ENCODE measurements around the gene SH2D7.

Gene SH2D7

DNA sequence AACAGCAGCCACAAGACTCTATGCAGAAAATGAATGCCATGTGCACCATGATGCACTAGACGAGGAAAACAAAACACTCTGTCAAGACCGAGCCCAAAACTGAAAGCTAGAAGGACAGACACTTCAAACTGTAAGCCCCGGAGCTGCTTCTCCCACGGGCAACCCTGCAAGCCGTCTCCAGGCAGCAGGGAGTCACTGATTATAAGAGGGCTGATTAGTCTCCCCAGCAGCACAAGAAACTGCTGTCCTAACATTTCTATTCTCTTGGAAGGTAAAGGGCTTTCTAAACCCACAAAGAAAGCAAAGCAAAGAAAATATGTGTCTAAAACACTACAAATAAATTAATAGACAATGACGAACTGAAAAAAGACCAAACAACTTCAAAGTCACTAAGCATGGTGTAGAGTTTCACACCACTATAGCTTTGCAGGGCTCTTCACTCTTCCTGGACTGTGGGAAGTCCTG lies 30.4 kb upstream of the SH2D7 start:
- DNase-seq, result no peak

DNA sequence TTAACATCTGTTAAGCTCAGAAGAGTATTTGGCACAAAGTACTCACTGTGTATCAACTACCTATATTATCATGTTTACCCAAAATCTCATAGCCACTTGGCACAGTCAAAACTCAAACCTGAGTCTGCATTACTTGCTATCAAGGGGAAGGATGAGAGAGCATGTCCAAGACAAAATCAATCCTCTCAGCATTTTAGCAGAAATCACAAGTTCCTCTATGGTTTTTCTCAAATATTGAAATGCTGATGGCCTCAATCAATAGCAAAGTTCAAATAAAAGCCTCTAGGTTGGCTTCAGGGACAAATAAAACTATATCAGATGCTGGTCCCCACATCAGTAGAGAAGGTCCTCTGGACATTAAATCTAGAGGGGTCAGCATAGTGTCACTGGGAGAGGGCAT lies 29.1 kb upstream of the SH2D7 start:
- no peak for DNase-seq

DNA sequence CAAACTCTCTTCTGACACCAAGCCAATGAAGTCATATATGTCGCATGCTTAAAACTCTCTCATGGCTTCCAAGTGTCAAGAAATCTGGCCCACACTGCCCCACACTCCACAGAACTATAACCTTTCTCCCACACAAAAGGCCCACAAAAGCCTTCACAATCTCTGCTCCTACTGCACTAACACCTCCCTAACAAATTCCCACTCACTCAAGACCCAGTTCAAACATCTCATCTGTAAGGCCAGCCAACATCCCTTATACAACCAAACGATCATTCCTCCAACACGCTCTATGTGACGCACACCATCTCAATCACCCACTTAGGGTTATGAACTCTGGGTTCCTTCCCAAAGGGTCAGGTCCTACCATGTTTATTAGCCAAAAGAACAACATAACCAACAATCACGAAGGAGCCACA lies 28.4 kb upstream of the SH2D7 start:
- DNase-seq, result no peak

DNA sequence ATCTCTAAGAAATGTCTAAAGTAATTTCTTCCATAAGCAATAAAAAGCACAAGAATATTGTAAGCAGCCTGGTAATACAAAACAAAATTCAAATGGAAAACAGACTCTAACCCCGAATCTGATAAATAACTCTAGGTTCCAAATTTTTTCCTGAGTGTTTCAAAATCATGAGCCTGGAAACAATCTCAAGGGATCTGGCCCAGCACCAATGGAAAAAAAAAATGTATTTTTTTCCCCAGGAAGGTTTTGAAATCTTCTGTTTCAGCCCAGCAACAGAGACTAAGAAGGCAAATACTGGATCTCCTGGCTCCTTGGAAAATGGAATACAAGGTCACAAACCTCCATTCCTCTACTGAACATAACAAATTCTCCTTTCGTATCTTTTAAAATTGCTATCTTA lies 27.8 kb upstream of the SH2D7 start:
- DNase-seq, result no peak

DNA sequence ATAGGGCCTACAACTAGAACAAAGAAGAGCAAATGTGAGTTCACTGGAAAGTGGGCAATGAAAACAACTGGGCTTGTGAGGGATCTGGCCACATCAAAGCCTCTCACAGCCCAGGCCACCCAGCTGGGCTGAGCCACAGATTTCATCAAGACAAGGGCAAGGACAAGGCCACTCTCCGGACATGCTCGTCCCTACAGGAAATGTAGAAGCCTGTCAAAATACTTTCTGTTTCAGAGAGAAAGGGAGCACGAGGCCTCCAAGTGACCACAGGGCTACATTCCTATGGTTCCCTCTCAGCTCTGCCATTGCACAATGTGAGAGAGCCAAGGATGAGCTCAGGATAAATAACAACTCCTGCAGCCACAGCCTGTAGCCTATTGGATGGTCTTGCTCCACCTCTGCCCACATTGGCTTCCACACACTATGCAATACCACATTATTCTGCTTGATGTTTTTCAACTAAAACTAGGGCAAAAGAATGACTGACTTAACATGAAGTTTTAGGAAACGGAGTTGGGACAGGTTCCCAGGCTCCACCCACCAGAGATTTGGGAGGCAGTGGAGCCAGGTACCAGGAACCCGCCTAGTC lies 27.0 kb upstream of the SH2D7 start:
- DNase-seq, result no peak

DNA sequence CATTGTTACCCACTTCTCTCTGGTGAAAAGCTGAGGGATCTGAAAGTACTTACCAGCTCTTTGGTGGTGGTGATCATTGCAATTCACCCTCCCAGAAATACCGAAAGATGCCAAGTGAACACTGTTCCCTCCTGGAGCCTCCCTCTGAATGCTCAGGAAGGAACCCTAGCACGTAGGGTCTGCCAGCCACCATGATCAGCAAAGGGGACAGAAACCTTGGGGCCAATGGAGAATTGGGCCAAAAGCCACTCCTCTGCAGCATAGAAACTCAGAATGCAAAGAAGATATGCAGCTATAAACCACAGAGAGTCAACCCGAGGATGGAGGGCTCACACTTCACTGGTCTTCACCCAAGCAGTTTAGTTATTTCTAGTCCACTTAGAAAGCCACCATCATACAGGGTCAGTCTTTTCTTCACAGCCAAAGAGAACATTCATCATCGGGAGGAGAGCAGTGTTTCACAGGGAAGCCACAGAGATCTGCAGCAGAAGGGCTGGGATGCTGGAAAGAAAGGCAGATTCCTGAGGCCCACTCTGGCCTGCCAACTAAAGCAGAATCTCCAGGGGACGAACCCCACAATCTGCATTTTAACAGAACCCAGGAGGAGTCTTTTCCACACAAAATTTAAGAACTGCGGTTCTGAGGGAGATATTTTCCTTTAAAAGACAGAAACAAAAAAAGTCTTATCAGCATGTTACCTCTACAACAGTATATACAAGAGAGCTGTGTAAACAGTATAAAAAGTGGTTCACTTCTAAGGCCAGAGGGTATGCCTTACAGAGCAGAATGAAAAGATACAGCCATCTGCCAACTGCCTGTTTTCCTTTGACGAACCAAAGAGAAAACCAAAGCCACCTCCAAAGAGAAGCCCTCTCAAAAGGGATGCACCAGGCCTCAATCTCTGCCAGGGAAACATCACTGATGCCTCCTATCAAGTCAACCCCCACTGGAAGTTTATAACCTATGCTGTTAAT lies 26.1 kb upstream of the SH2D7 start:
- no peak for DNase-seq

DNA sequence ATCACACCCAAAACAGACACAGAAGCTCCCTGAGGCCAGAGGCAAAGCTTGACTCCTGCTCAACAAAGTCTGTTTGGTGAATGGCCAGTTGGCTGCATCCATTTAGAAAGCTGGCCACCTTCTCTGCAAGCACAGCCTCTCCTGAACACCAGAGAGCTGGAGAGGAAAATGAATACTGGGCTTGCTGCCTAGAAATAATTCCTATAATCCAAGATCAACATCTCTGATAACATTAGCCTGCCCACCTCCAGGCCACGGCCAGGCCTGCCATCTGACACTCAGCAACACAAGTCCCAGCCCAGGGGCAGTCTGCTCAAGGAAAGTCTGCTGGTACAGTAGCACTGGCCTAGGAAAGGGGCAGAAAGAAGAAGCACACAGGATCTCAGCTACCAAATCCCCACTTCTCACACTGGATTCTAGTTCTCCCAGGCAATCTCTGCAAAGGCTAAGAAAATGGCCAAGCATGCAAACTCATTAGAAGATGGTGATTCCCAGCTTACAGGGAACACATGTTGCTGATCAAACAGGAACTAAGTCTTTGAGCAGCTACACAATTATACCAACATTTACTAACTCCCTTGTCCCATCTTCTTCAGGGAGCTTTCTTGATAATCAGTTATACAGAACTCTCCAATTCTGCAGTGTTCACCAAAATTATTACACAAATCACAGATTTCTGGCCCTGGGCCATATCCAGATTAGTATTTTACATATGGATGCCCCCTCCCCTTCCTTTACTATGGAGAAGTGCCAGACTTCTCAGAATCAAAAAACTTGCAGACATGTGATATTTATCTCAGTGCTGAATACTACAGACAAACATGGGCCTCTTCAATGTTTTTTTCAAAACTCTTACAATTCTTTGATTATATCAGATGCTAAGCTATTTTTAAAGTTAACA lies 24.8 kb upstream of the SH2D7 start:
- DNase-seq, result no peak

DNA sequence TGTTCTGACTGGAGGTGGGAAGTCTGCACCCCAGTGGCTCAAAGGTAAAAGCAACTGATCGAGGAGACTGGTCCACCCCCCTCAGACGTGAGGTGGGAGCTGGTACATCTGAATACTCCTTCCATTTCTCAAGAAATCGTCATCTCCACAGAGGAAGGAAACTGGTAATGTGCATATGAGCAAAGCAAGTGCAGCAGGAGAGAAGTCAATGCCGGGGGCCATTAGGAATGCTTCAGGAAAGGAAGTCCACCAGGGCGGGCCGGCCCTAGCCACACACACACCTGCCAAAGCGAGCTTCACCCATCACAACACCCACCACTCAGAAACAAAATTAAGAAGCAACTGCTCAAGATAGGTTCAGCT lies 23.3 kb upstream of the SH2D7 start:
- no peak for DNase-seq

DNA sequence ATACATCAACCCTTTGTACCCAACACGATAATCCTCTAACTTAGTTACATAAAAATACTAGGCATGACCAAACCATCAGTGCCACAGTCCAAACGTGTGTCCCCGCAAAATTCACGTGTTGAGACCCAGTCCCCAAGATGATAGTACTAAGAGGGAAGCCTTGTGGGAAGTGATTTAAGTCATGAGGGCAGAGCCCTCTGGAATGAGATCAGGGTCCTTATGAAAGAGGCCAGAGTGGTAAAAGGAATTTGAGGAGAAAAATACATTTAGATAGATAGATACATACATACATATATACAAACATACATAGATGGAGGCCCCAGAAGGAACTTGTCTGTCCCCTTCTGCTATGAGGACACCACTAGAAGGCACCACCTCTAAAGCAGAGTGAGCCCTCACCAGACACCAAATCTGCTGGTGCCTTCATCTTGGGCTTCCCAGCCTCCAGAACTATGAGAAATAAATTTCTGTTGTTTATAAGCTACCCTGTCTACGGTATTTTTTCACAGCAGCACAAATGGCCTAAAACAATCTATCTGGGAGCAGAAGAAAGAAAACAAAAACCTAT lies 22.8 kb upstream of the SH2D7 start:
- DNase-seq, result no peak

DNA sequence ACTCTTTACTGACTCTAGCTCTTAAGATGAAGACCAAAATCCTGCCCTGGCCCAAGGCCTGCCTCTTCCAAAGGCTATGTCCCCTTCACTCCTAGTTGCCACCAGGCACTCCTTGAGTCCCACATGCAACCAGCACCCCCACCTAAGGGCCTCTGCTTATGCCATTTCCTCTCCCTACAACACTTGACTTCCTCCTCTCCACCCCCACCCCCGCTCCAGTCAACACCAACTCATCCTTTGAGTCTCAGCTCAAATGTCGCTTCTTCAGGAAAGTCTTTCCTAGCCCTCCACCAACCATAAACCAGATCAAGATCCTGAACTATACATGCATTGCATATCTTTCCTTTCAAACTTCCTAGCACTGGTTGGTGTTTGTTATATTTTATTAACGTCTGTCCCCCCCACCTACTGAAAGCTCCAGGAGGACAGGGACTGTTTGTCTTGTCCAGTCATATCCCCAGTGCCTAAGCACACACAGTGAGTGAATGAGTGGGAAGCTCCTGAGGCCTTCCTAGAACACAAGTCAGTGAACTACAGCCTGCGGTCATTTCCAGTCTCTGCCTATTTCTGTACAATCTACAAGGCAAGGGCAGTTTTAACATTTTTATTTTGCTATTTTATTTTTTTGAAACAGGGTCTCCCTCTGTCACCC lies 22.2 kb upstream of the SH2D7 start:
- DNase-seq, result no peak

DNA sequence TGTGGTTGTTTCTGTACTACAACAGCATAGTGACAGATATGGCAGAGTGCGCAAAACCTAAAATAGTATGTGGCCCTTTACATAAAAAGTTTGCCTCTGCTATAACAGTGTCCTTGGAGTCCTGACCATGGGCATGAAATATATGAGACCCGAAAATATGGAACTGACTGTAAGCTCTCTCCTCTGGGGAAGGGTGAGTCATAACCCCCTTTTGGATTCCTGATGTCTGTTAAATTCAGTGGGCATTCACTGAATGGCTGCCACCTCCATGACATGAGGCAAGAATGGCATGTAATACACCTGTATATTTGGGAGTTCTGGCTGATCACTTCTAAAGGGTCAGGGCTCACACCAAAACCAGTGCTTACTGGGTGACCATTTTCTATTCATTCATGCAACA lies 21.0 kb upstream of the SH2D7 start:
- no peak for DNase-seq

DNA sequence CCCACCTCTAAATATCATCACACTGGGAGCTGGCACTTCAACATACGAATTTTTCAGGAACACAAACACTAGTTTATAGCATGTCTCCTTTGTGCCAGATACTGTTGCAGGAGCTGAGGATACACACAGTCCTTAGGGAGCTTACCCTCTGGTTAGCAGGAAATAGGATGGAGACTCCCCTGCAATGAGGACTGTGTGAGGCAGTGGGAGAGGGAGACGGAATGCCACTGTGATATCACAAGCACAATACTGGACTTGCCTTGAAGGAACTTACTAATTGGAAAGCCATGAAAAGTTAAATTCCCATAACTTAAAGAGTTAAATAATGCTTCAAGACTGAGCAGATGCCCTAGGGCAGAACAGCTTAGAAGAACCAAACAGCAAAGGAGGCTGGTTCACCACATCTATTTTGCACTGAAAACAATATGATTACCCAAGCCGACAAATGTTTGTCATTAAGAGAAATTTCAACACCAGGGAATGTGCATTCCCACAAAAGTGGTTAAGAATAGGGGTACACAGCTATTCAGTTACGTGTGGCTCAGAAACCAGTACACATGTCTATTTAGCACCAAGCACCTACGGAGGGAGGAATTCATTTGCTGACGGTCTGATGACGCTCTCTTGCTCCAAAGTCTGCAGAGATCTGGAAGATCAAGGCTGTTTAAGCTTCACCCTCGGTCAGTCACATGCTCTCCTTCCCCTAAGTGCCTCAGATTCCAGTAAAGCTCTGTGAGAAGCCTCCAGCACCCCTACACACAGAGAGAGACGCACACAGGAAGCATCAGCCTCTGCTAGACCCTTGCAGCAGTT lies 20.1 kb upstream of the SH2D7 start:
- DNase-seq, result no peak

DNA sequence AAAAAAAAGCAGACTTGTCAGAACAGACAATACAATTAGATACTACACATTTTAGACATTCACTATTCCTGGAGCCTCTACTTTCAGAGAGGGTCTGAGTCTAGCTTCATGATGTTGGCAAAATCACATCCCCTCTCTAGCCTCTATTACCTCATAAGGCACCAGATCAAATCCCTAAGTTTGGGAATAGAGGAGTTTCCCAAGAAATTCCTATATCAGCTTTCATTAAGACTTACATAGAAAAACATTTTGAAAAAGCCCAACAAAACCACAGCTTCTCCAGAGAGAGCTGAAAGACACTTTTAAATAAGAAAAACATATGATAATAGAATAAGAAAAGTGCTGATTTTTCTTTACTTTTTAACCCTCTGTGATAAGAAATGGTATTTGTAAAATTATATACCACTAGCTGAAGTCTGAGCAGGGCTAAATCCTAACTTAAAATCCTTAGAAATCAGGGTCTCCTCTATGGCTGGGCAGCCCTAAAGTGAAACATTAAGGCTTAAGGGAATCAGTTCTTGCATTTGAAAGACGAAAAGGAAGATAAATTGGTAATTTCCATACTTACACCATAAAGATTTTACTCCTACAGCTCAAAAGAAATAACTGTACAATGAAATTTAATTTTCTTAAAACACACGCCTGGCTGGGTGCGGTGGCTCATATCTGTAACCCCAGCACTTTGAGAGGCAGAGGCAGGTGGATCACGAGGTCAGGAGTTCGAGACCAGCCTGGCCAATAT lies 19.1 kb upstream of the SH2D7 start:
- DNase-seq, result no peak

DNA sequence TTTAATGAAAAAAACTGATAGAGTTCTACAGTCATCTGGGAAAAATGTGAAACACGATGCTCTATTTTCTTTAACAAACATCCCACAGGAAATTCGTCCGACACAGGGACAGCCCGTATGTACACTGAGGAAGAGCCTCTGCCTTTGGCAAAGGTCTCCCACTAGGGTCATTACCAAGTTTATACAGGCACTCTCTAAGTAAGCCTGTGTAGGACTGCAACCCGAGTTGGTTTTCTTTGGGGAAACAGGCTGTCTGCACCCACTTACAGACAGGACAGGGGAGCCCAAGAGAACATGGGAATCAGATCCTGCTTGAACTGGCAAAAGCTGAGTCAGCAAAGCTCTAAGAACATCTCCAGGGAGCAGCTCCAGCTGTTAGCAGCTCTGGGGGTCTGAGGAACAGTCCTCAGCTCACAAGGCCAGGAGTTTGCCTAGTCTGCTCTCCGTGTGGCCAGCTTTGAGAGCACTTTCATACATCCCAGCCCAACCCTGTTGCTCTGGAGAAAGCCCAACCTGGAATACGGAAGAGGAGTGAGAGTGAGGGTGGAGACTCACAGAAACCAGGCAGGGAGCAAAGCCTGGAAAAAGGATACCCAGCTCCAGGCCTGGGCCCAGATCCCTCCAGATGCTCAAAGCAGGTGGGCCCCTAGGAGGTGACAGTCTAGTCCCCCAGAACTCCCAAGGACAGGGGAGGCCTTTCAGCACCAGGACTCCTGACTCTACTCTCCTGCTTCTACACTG lies 16.7 kb upstream of the SH2D7 start:
- no peak for DNase-seq

DNA sequence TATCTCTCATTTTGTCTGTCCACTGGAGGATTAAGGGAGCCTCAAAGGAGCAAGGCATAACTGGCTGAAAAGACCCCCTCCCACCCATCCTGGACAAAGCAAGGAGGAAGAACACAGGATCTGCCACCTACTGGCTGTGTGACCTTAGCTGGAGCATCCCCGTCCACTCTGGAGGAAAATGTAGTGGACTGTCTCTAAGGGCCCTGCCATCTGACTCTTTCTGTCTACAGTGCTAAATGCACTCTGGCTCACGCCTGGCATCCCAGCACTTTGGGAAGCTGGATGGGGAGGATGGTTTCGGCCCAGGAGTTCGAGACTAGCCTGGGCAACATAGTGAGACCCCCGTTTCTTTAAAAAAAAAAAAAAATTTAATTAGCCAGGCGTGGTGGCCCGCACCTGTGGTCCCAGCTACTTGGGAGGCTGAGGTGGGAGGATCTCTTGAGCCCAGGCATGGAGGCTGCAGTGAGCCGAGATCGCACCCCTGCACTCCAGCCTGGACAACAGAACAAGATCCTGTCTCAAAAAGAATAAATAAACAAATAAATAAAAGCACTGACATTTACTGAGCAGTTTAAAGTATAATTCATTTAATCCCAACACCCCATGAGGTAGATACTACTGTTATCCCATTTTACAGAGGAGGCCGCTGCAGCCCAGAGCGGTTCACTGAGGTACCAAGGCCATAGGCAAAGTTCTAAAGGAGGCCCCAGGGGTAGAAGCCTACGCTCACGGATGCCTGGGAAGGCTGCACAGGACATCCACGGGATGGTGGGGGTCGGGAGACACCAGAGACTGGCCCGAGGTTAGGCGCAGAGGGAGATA lies 15.9 kb upstream of the SH2D7 start:
- no peak for DNase-seq

DNA sequence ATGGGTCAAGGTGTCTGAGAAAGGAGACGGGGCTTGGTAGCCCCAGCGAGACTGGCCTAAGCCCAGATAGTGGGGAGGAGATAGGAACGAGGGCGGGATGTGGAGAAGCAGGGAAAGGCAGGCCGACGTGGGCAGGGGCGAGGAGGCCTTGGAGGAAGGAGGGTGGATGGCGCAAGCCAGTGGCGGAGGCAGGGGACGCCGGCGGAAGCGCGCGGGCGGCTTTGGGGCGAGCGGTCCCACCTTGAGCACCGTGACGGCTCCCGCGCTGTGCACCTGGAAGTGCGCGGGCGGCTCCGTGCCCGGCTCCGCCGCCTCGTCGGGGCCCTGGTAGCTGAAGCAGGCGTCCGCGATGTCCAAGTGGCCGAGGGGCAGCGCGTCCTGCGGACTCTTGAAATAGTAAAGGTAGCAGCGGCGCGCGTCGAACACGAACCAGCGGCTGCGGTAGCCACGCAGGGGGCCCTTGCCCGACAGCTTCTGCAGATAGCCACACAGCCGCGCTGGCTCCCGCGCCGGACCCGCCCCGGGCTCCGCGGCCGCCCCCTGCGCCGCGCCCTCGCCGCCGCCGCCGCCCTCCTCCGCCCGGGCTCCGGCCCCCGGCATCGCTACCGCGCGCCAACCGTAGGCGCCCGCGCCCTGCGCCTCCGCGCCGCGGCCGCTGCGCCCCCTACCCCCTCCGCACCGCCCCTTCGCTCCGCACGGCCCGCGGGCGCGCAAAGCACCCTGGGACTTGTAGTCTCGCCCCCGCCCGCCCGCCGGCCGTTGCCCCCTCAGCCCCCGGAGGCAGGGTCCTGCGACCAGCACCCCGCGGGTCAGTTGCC lies 15.1 kb upstream of the SH2D7 start, which contains the start of gene TBC1D2B:
TBC1D2B (minus strand) TSS at position 659 of the 818 bp plus-strand sequence; CDS start at position 600, 59 bp downstream.
- peak; percentile 69 for DNase-seq

DNA sequence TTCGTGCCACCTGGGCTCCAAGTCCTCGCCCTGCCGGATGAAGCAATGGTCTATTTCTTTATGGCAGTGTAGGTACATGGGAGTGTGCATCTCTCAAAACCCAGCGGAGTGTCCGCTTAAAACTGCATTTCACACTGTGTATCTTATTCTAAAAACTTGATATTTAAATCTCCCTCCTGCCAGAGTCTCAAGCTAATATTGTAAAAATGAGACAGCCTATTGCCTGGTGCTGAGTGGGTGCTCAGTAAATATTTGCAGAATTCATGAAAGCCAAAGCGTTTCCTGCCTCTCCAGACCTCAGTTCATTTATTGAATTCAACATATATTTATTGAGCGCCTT lies 14.5 kb upstream of the SH2D7 start:
- DNase-seq, result no peak

Measured in activated CD4-positive, alpha-beta T cell treated with anti-CD3 and anti-CD28 coated beads, Interleukin-2, amount 50 U/mL, for 1 hour (primary cell).